Hematopoietic multipotent progenitor cell treated with erythropoietin and hydrocortisone succinate and interleukin-3 and kit ligand, for 17 days (in vitro differentiated cells): ENCODE results near the gene PRKCA.

Source experiments
- DNase-seq: peaks from one replicate; pipeline ENCODE4 v3.0.0-alpha.2; 2015; ENCODE audit warnings: low spot score

The PRKCA gene

DNA sequence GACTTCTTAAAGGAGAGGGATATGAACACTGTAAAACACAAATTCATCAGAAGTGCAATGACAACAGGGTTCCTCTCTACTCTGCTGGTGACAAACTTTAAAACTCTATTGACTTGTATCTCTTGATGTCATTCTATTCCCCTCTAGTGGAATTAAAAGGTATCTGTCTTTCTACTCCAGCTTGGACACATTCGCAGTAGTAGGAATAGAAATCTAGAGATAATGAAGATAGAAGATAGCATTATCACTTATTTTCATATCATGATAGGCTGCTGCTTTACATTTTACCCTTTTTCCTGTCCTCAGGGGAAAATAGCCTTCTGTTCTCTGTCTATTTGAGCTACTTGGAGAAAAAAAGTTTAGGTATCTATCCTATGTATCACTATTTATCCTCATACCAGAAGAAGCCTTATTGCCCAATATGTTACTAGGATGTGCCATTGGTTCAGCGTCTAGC is 322.9 kb downstream of the PRKCA start:
- DNase-seq: no peak

DNA sequence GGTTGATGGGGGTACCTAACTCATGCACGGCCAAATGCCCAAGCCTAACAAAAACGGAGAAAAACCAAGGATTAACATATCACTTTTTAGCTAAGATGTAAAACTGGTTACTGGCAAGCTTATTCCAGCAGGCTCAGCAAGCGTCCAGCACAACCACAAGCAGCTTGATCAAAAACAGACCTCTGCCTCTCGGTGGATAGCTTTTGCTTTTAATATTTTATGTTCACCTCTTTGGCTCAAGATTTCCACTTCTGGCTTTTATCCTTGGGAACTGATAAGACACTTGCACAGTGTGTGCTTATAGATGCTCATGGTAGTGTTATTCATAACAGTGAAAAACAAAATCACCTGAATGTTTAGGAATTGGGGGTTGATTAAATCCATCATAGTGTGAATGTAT is 325.6 kb downstream of the PRKCA start:
- DNase-seq: no peak

DNA sequence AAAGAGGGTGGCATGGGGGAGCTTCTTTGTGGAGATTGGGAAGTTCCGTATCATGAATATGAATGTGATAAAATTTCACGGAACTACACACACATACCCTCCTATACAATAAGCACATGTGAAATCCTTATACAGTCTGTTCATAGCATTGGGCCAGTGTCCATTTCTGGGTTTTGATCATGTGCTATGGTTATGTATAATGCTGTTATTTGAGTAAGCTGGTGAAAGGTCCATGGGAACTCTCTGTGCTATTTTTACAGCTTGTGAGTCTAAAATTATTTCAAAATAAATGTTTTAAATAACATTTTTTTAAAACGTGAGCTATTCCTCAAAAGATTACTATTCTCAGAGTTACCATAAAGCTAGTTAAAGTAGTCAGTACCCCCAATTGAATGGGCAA is 327.3 kb downstream of the PRKCA start:
- DNase-seq: no peak

DNA sequence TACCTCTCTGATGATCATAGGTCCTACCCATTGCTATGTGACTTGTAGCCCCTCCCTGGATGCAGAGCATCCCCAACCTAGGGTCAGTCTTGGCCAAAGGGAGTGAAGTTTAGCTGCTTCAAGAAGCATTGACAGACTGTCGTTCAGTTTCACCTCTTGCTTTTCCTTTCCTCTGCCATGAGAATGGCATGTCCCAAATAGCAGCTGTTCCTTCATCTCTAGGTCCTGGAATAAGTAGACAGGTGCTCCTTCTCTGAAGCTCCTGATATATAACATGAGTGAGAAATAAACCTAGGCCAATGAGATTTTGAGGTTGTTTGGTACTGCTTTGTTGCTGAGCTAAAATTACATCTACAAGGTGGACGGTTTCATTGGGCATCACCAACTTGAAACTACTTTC is 328.0 kb downstream of the PRKCA start:
- DNase-seq: no peak

DNA sequence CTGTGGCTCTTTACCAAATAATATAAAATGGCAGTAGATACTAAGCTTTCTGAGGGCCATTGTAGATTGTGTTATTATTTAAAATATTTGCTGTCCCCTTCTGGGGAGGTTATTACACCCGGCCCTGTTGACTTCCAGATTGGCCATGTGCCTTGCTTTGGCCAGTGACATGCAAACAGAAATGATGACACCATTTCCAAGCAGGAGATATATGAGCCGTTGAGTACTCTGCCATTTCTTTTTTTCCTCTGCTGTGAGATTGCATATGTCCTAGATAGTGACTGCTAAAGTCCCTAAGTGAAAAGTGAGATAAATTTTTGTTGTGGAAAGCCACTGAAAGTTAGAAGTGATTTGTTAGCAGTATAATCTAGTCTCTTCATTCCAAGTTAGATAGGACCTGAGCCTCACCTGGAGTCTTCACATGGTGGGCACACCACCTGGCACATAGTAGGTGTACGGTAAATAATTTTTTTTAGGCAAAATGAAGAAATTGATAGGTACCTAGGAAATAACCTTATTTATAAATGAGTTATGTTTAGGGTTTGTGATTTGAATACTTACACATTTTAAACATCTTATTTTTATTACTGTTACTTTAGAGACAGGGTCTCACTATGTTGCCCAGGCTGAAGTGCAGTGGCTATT is 328.5 kb downstream of the PRKCA start:
- DNase-seq: no peak

DNA sequence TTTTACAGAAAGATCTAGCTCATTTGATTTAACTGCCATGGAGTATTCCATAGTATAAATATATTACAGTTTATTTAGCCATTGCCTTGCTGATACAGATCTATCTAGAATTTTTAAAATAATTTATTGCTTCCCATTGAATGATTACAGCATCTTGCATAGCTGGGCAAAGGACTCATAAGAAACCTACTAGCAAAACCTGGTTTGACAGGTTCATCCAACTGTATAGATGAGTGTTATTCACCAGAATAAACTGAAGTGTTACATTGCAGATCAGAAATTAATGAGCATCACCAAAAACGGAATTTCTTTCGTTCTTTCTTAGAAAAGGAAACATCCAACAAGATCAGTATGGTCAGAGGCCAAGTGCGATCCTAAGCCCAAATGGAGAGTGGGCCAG is 330.3 kb downstream of the PRKCA start:
- DNase-seq: no peak

DNA sequence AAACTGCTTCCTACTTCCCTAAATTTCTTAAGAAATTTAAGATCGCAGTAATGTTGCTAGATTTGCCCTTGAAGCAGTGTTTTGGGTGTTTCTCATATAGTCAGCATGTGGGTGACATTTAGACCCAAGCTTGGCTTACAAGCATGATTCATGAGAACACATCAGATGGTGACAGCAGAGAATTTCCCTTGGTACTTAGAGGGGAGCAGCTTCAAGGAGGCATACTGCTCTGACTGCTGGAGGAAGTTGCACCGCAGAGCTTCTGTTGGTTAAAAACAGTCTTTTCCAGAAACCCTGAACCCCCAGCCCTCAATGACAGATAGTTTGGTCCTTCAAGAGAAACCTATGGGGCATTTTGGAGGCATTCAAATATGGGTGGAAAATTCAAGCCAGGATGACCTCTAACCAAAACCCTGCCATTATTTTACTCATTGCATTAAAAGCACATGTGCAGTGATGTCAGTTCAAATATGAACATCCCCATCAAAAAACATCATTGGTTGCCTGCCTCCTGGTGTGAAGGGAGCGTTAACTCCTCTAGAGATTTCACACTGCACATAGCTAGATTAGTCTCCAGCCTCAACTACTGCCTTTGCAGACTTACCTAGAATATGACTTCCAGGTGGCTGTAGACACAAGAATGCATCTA is 331.0 kb downstream of the PRKCA start:
- no peak for DNase-seq

DNA sequence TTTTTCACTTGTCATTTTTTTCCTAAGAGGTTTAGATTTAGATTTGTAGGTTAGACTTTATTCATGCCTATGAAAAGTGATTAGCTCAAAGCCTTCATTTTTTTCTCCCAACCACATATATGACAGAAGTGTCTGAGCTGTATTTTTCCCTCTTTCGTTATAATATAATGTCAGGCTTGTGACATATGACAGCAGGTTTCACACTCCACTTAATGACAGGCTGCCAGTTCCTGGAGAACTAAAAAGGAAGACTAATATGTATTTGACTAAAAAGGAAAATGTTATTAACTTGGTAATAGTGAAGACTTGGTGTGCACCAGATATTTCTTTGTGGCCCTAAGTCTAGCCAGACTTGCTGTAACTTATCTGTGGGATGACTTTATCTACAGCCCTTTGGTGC is 331.8 kb downstream of the PRKCA start:
- no peak for DNase-seq

DNA sequence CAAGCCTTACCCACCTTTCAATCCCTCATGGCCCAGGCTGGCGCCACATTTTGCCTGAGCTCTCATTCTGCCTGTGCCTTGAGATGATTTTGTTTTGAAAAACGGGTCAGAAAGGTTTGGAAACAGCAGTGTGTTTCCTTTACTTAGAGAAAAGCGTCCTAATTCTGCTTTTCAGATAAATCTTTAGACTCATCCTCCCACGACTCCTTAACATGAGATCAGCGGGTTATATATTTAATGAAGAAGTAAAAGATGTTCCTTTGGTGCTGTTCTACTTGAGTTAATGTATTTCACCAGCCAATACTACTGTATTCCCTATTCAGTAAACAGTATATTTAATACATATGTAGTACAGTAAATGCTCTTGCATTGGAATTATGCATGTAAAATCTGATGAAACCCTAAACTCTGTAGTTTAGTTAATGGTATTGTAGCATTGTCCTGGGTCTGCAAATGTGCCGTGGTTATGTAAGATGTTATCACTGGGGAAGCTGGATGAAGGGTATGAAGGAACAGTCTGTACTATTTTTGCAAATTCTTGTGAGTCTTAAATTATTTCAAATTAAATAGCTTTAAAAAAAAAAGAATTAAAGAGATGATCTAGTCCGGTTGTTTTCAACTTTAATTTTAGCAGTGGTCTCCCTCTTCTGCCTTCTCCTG is 333.1 kb downstream of the PRKCA start:
- DNase-seq: no peak

DNA sequence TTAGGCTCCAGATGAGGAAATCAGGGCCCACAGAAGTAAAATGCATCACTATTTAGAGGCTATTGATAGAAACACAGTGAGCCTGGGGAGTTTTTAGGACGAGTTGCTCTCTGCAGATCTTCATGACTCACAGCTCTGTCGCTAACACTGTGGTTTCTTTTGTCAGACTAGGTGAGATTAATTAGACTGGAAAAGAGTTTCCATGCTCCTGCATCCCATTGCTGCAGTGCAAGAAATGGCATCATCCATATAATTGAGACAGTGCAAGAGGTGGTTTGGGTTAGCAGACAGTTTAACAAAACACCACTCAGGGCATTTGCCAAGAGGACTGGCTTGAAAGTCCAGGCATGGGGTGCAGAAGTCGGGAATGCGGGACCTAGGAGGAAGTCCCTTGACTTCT is 333.7 kb downstream of the PRKCA start:
- no peak for DNase-seq

DNA sequence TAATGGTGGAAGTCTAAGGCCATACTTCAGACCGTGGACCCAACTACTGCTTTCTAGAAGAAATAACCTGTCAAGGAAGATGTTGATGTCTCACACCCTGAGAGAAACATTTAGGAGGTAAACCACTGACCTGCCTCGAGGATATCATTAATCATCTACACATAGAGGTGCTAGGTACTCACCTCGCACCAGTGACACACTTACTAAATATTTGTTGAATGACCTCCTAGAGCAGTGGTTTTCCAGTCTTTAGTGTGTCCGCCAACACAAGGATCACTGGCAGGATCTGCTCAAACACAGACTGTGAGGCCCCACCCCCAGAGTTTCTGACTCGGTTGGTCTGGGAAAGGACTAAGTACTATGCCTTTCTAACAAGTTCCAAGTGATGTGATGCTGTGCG is 335.1 kb downstream of the PRKCA start:
- no peak for DNase-seq

DNA sequence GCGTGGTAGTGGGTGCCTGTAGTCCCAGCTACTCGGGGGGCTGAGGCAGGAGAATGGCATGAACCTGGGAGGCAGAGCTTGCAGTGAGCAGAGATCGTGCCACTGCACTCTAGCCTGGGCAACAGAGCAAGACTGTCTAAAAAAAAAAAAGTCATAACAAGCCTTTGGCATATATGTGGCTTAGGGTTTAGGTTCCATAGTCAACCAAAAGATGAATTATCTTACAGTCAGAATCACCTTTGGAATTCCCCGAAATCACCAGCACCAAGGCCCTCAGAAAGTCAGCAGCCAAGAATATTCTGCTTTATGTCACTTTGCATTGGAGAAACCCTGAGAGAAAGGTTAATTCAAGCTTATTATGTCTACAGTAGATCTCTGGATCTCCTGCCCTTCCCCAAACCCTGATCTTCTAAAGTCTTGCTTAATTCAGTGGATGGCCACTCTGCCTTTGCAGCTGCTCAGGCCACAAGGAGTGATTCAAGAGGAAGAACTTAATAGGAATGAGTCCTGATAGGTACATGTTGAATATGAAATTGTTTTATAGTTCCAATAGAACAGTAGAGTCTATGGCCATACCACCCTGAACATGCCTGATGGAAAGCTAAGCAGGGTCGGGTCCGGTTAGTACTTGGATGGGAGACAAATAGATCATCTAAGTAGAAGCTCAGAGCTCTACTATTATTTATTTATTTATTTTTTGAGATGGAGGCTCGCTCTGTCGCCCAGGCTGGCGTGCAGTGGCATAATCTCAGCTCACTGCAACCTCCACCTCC is 336.5 kb downstream of the PRKCA start:
- DNase-seq: no peak

DNA sequence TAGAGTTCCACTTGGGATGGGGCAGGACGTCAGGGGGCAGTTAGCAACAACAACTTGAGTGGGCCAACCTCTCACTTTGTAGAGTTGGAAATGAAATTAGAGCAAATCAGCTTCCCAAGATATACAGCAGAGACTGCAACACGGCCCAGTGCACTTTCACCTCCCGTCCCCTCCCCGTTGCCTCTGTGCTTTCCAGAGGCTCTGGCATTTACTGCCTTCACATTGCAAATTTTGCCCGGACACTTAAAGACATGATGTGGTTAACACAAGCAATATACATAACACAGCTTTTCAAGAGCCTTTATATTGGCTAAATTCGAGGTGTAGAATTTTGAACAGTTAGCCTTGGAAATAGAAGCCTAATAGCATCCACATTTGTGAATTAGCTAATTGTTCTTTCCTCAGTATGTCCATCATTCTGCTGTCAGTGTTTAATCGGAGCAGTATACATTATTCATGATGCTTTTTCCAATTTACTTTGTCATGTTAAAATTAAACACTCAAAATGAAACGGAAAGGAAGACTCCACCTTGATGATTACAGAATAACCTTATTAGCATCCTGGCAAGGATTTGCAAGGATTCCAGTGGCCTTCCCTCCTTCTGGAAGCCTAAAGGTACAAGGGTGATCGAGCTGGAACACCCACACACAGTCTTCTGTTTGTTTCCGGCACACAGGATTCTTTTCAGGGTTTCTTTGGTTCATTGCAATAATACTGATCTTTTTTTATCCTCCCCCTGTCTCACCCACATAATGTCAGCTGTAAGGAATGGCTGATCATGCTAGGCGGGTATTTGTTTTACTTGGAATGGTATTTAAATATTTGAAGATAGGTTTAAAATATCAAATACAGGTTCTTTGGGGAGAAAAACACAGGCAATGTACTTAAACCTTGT is 341.6 kb downstream of the PRKCA start:
- DNase-seq: no peak

DNA sequence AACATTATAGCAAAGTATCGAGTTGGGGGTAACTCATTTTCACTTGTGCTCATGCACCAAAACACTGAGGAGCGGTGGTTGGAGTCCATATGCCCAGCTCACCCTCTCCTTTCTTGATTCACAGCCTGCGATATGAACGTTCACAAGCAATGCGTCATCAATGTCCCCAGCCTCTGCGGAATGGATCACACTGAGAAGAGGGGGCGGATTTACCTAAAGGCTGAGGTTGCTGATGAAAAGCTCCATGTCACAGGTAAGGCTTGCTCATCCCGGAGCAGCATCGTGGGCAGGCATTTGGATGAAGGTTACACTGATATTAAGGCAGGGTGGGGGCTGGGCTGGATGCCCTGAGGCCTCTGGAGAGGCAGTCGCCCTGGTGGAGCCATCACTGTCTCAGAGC is 342.8 kb downstream of the PRKCA start:
- no peak for DNase-seq

DNA sequence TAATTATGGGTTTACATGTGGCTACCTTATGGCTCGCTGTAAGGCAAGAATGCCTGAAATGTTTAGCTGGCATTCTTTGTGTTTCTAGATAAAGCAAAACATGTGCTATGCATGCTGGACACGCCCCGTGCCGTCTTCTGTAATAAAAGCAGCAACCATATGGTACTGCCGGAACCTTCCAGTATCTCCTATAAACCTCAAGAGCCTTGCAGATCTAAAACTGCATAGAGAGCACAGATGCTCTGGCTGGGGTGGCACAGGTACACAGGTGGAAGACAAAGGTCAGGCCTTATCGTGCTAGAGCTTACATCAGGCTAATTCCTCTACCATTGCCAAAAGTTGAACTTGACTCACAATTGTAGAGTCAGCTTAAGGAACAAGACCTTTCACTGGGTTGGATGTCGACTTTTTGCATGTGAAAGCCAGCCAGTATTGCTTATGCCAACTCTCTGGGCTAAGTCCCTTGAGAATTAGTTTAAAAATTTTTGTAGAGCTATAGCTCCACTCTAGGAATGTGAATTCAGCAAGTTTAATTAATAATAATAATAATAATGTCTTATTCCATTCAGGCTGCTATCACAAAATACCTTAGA is 345.1 kb downstream of the PRKCA start:
- no peak for DNase-seq

DNA sequence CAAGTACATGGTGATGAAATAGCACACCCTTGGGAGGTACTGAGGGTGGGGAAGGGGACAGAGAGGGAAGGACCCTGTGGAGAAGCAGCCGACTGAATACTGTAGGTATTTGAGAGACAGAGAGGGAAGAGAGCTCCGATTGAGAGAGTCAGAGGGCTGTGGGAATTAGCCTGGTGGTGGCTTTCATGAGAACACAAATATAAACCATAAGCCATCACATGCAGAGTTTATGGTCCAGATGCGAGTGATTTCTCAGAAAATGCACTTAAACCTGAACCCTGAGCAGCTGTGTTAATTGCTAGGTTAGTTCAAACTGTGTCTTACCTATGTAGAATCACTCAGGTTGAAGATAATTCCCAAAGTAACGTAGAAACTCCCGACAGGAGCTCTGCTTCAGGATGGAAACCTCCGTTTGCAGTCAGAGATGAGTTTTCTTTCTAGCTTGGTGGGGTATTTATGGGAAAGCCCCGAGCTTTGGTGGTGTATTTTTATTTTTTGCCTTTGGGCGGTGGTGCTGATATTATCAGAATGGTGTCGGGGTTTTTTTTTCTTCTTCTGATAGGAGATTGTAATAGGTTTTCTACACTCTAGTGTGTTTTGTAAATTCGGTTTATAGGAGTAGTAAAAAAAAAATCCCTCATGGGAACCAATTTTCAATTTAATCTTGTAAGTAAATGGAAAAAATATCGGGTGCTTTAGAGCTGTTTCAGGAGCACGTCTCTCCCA is 347.6 kb downstream of the PRKCA start:
- no peak for DNase-seq

DNA sequence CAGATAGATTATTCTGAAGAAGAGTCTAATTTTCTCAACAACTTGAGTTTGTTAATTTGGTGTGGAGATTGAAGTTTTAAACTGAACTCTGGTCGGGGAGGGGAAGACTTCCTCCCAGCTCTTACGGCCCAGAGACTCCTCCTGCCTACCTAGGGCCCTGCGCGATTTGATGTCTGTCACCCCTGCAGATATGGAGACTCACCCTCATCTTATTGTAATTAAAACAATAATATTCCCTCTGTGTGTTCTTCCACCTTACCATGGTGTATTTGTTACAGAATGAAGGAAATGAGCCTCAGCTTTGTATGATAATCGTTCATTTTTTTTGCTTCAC is 348.1 kb downstream of the PRKCA start:
- DNase-seq: no peak

DNA sequence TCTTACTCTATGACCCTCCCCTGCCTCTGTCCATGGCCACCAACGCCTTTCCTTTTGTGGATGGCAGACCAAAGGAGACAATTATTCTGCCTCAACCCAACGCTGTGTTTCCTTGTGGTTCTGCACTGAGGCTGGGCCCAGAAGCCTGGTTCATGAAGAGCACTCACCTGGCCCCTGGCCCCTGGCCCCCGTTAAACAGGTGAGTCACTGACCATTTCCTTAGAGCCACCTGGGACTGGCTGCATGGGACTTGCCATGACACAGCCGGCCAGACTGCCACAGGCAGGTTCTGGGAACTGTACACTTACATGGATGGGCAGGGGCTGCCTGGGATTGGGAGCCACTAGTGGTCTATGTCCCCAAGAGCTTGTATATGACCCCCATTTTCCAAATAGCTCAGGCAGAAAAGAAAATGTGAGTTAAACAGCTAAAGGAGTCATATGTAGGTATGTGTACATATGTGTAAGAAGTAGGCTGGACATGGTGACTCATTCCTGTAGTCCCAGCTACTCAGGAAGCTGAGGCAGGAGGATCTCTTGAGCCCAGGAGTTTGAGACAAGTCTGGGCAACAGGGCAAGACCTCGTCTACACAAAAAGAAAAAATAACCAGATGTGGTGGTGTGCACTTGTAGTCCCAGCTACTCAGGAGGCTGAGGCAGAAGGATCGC is 350.6 kb downstream of the PRKCA start:
- DNase-seq: no peak

DNA sequence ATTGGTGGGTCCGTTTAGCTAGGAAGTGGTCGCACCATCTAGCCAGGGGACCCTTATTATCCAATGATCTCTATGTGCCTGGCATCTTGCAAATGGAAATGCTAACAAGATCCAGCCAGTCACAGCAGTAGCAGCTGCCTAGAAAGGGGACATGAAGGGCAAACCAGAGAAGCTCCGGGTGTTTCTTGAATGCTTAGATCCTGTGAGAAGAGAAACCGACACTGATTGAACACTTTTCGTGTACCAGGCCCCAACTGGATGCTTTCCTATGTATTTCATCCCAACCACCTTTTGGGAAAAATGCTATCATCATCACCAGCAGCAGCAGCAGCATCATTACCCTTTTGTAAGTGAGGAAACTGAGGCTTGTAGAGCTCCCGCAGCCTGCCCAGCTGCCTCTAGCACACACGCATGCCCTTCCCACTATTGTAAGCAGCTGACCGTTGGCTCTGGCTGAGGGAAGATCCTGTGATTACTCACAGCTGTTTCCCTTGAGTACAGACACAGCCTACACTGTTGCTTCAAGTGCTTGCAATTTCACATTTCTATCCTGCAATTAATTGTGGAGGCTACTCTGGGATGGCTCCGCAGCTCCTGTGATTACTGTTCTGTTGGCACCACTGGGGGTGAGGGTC is 351.8 kb downstream of the PRKCA start:
- DNase-seq: no peak

DNA sequence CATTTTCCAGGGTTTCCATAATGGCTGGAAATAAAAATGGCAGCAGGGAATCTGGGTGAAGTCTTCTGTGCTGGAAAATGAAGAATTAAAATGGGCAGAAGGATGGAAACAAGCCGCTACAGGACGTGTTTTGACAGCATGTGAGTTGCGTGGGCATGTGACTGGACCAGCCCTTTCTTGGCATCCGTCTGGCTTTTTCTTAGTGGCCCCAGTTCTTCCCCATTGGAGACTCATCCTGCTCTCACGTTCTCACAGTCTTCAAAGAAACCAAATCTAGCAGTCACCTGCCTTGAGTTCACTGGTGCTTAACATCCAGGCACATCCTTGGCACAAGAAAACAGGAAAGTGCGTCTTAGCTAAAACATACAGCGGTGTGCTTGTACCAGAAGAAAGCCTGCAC is 352.4 kb downstream of the PRKCA start:
- no peak for DNase-seq
